HepG2 (cell line): ENCODE data around the gene CCDC18. TPM values are rescaled to one million over a fixed set of nuclear protein-coding genes. Genes with fewer than 3 reads are reported as not detected.

ENCODE experiments used
- DMAP1 ChIP-seq: IDR thresholded peaks from 2 replicates; pipeline ENCODE4 v1.6.1; 2016
- GFI1 ChIP-seq: sonication (generic); formaldehyde crosslinking; IDR thresholded peaks from 2 replicates; pipeline ENCODE4 v1.5.0; 2020; ENCODE audit warnings: missing genetic modification reagents, mild to moderate bottlenecking, borderline replicate concordance
- HNRNPUL1 ChIP-seq: fragments of 200-400 bp; formaldehyde crosslinking; IDR thresholded peaks from 2 replicates; pipeline ENCODE4 v1.6.1; 2017; ENCODE audit warnings: low read depth, mild to moderate bottlenecking, low read length, moderate library complexity
- HOXA3 ChIP-seq: sonication (generic); formaldehyde crosslinking; IDR thresholded peaks from 2 replicates; pipeline ENCODE4 v1.5.0; 2020; ENCODE audit warnings: missing genetic modification reagents
- MED1 ChIP-seq: sonication (generic); formaldehyde crosslinking; IDR thresholded peaks from 2 replicates; pipeline ENCODE4 v1.4.0; 2020; ENCODE audit warnings: missing genetic modification reagents
- MXD4 ChIP-seq: IDR thresholded peaks from 2 replicates; pipeline ENCODE4 v1.6.1; 2016; ENCODE audit warnings: mild to moderate bottlenecking, missing biosample characterization, missing genetic modification reagents
- NCOR1 ChIP-seq: fragments of 200-600 bp; sonication (generic); IDR thresholded peaks from 2 replicates; pipeline ENCODE4 v1.7.0; 2017; ENCODE audit warnings: antibody characterized with exemption, low read length, borderline replicate concordance
- SAP130 ChIP-seq: IDR thresholded peaks from 2 replicates; pipeline ENCODE4 v1.6.1; 2016; ENCODE audit warnings: low read depth
- SMAD9 ChIP-seq: sonication (generic); formaldehyde crosslinking; IDR thresholded peaks from 2 replicates; pipeline ENCODE4 v1.5.1; 2020; ENCODE audit warnings: mild to moderate bottlenecking, missing genetic modification reagents
- SOX6 ChIP-seq, 2 experiments: fragments of 450-650 bp in 1 of 2; sonication (generic) in 1 of 2; formaldehyde crosslinking in 1 of 2; IDR thresholded peaks; 2 replicates each; pipeline versions ENCODE4 v1.4.0 to v1.6.1; 2017 to 2020; ENCODE audit warnings: antibody characterized with exemption in 1 of 2, mild to moderate bottlenecking in 1 of 2, missing genetic modification reagents in 1 of 2
- SRF ChIP-seq: IDR thresholded peaks from 2 replicates; pipeline ENCODE4 v1.6.1; 2011; ENCODE audit warnings: mild to moderate bottlenecking, low read depth, low read length, moderate library complexity
- YEATS4 ChIP-seq: sonication (generic); formaldehyde crosslinking; IDR thresholded peaks from 2 replicates; pipeline ENCODE4 v1.4.0; 2020; ENCODE audit warnings: missing genetic modification reagents, borderline replicate concordance
- ZNF264 ChIP-seq: sonication (generic); formaldehyde crosslinking; IDR thresholded peaks from 2 replicates; pipeline ENCODE4 v1.4.0; 2020; ENCODE audit warnings: missing genetic modification reagents
- ZNF331 ChIP-seq: sonication (generic); formaldehyde crosslinking; IDR thresholded peaks from 2 replicates; pipeline ENCODE4 v1.4.0; 2020; ENCODE audit warnings: missing genetic modification reagents
- ZNF44 ChIP-seq: sonication (generic); formaldehyde crosslinking; IDR thresholded peaks from 2 replicates; pipeline ENCODE4 v1.5.1; 2020; ENCODE audit warnings: mild to moderate bottlenecking, missing genetic modification reagents
- polyA plus RNA-seq, 8 experiments: library from polyadenylated mRNA; depleted of rRNA in 3 of 8; stranded (reverse) in 7 of 8; unstranded in 1 of 8; fragments of >200 nt; fragmentation: Illumina TruSeq in 4 of 8; extraction: Trizol in 4 of 8; gene quantifications; 2 replicates each; pipeline versions ENCODE4 v1.2.1 to v1.2.3, GENCODE V29; 2011 to 2016; ENCODE audit warnings: low read depth in 4 of 8, missing spikeins in 1 of 8, mixed read lengths in 1 of 8; ENCODE audit not compliant: insufficient read depth in 1 of 8
- total RNA-seq, 5 experiments: library from RNA; depleted of rRNA; stranded (reverse); fragments of >200 nt; fragmentation: Illumina TruSeq; extraction: Trizol; gene quantifications; 2 replicates each; pipeline ENCODE4 v1.2.3, GENCODE V29; 2016; ENCODE audit warnings: low read depth in 1 of 5
- TF ChIP-seq, protein P1 (sequence below): sonication (generic); formaldehyde crosslinking; conservative IDR thresholded peaks from 2 replicates; pipeline ENCODE4 v1.4.0; 2020; ENCODE audit warnings: mild to moderate bottlenecking, missing genetic modification reagents, moderate library complexity
- TF ChIP-seq, protein P2 (sequence below): sonication (generic); formaldehyde crosslinking; IDR thresholded peaks from 2 replicates; pipeline ENCODE4 v1.4.0; 2020; ENCODE audit warnings: missing genetic modification reagents, mild to moderate bottlenecking, borderline replicate concordance
- TF ChIP-seq, protein P3 (sequence below): IDR thresholded peaks from 2 replicates; pipeline ENCODE4 v1.6.1; 2016; ENCODE audit warnings: missing genetic modification reagents, missing compliant biosample characterization
- TF ChIP-seq, protein P4 (sequence below): IDR thresholded peaks from 2 replicates; pipeline ENCODE4 v1.6.1; 2016; ENCODE audit warnings: mild to moderate bottlenecking

CCDC18 gene
- total and polyA plus RNA-seq, 2 of the 13 experiments (the other 11 are each of a cell fraction or from before 2014, with no cell fraction given), result 1.9 to 18.4 TPM

DNA sequence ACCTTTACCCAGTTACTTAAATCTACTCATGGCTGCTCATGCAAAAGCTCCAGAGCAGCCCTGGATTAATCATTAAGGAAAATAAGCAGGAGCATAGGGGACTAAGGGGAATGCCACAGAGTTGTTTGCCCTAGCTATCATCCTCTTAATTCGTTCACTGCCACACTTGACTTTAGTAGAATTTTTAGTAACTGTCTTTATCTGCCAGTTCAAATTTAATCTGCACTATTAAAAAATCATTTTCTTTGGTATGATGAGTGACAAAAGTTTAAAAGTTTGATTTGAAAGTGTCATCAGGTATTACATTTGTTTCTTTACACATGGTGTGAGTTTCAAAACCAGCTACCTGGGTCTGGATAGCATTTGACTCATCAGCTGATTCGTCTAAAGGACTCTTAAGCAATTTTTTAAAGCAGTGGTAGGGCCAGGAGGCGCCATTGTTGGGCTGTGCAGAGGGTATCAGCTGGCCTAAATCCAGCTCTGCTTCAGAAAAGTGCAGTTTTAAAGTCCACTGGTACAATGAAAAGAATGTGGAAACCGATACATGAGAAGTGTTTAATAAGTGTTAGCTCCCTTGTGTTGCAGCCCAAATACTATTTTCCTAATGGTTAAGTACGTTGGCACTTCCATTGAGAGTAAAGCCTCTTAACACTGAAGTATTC, 95.2 kb downstream of the CCDC18 start (continued):
- 0 out of 2 replicates have a peak, but pooled peaks have one; percentile 52 for TF ChIP-seq MXD4 (CRISPR knock-in tag)
- peak; percentile 34; the same call in 1 of the 2 replicates for TF ChIP-seq YEATS4 (CRISPR knock-in tag)
- TF ChIP-seq ZNF264 (CRISPR knock-in tag), result 0 out of 2 replicates have a peak, but pooled peaks have one; percentile 38
- no peak for TF ChIP-seq ZNF44 (CRISPR knock-in tag)
- TF ChIP-seq, protein P1, sequence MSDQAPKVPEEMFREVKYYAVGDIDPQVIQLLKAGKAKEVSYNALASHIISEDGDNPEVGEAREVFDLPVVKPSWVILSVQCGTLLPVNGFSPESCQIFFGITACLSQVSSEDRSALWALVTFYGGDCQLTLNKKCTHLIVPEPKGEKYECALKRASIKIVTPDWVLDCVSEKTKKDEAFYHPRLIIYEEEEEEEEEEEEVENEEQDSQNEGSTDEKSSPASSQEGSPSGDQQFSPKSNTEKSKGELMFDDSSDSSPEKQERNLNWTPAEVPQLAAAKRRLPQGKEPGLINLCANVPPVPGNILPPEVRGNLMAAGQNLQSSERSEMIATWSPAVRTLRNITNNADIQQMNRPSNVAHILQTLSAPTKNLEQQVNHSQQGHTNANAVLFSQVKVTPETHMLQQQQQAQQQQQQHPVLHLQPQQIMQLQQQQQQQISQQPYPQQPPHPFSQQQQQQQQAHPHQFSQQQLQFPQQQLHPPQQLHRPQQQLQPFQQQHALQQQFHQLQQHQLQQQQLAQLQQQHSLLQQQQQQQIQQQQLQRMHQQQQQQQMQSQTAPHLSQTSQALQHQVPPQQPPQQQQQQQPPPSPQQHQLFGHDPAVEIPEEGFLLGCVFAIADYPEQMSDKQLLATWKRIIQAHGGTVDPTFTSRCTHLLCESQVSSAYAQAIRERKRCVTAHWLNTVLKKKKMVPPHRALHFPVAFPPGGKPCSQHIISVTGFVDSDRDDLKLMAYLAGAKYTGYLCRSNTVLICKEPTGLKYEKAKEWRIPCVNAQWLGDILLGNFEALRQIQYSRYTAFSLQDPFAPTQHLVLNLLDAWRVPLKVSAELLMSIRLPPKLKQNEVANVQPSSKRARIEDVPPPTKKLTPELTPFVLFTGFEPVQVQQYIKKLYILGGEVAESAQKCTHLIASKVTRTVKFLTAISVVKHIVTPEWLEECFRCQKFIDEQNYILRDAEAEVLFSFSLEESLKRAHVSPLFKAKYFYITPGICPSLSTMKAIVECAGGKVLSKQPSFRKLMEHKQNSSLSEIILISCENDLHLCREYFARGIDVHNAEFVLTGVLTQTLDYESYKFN (CRISPR knock-in tag), result peak; percentile 83
- TF ChIP-seq ZNF331, result 0 out of 2 replicates have a peak, but pooled peaks have one; percentile 21
- TF ChIP-seq, protein P2, sequence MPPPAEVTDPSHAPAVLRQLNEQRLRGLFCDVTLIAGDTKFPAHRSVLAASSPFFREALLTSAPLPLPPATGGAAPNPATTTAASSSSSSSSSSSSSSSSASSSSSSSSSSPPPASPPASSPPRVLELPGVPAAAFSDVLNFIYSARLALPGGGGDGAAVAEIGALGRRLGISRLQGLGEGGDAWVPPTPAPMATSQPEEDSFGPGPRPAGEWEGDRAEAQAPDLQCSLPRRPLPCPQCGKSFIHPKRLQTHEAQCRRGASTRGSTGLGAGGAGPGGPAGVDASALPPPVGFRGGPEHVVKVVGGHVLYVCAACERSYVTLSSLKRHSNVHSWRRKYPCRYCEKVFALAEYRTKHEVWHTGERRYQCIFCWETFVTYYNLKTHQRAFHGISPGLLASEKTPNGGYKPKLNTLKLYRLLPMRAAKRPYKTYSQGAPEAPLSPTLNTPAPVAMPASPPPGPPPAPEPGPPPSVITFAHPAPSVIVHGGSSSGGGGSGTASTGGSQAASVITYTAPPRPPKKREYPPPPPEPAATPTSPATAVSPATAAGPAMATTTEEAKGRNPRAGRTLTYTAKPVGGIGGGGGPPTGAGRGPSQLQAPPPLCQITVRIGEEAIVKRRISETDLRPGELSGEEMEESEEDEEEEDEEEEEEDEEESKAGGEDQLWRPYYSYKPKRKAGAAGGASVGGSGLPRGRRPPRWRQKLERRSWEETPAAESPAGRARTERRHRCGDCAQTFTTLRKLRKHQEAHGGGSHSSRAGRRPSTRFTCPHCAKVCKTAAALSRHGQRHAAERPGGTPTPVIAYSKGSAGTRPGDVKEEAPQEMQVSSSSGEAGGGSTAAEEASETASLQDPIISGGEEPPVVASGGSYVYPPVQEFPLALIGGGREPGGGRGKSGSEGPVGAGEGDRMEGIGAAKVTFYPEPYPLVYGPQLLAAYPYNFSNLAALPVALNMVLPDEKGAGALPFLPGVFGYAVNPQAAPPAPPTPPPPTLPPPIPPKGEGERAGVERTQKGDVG, result no peak
- TF ChIP-seq SRF, result no peak
- TF ChIP-seq DMAP1 (CRISPR knock-in tag), result peak; percentile 74
- TF ChIP-seq, protein P3, sequence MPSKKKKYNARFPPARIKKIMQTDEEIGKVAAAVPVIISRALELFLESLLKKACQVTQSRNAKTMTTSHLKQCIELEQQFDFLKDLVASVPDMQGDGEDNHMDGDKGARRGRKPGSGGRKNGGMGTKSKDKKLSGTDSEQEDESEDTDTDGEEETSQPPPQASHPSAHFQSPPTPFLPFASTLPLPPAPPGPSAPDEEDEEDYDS (CRISPR knock-in tag), result 0 out of 2 replicates have a peak, but pooled peaks have one; percentile 37
- no peak for TF ChIP-seq SOX6 (IDR thresholded peaks at IDR 0.05)
- TF ChIP-seq SOX6 (CRISPR knock-in tag; IDR thresholded peaks at IDR 0.05), result peak; percentile 68
- TF ChIP-seq MED1 (CRISPR knock-in tag), result peak; percentile 25; the same call in 1 of the 2 replicates
- TF ChIP-seq GFI1, result peak; percentile 71
- TF ChIP-seq HOXA3, result peak; percentile 49; the same call in 1 of the 2 replicates
- no peak for TF ChIP-seq SMAD9 (CRISPR knock-in tag)
- TF ChIP-seq HNRNPUL1, result peak; percentile 84
- TF ChIP-seq NCOR1, result peak; percentile 73; the same call in 1 of the 2 replicates
- TF ChIP-seq, protein P4, sequence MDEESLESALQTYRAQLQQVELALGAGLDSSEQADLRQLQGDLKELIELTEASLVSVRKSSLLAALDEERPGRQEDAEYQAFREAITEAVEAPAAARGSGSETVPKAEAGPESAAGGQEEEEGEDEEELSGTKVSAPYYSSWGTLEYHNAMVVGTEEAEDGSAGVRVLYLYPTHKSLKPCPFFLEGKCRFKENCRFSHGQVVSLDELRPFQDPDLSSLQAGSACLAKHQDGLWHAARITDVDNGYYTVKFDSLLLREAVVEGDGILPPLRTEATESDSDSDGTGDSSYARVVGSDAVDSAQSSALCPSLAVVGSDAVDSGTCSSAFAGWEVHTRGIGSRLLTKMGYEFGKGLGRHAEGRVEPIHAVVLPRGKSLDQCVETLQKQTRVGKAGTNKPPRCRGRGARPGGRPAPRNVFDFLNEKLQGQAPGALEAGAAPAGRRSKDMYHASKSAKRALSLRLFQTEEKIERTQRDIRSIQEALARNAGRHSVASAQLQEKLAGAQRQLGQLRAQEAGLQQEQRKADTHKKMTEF (CRISPR knock-in tag), result peak; percentile 71
- TF ChIP-seq SAP130 (CRISPR knock-in tag), result peak; percentile 72
